ENCODE measurements around the gene SERHL2. TPM values are rescaled to one million over a fixed set of nuclear protein-coding genes. Genes with fewer than 3 reads are reported as not detected.

SERHL2 gene
- total and polyA plus RNA-seq, 2 experiments from 2014 or later = 1.5 to 2.1 TPM

DNA sequence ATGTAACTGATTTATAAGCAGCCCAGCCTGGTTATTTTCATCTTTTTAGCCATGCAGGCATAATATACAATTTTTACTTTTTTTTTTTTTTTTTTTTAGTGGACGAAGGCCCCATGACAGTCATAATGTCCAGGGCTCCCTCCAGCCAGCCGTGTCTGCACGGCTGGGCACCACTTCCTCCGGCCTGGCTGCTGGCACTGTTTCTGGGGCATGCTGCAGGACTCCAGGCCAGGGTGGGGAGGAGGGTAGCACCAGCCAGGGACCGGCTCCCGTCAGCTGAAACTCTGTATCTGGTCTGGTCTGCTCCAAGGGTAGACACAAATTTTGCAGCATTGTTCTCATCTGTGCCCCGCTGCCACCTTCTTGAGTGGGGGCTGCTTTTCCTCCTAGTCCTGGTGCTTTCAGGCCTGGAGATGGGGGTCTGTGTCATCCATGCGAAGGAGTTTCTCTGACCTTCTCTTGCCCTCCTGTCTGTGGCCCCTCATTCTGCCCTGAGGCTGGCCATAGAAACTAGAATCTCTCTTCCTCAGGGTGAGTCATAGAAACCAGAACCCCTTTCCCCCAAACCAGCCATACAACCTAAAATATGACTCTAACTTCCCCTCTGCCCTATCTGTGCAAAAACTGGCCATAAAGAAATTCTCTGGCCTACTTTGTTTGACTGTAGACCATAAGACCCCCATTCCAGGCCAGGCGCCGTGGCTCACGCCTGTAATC, 25.0 kb upstream of the SERHL2 start:
- DNase-seq (ENCODE audit: low spot score) = no peak
- Mint-ChIP-seq H3K9me3 (peaks cover 7% of the 10 kb centered on the region; the same call in 1 of the 3 replicates), H3K4me3 (no peak overlapping the region), H3K27ac (no peak overlapping the region), H3K27me3 (ENCODE audit: insufficient read depth, low read depth, poor library complexity) (peaks cover 14% of the 10 kb centered on the region), H3K4me1 (peaks cover 2% of the 10 kb centered on the region; the same call in 1 of the 3 replicates), H3K36me3 (ENCODE audit: low read depth) (no peaks in the 10 kb centered on the region; the same call in 2 of the 3 replicates)
- Histone ChIP-seq H2AFZ (no peak overlapping the region), H3K4me1 (ENCODE audit: insufficient read depth) (no peaks in the 10 kb centered on the region), H3K36me3 (ENCODE audit: insufficient read depth) (no peaks in the 10 kb centered on the region), H3F3A (replicated peaks; ENCODE audit: low read depth) (0 out of 2 replicates have a peak, but pooled peaks cover 6% of the 10 kb centered on the region), H3K79me2 (replicated peaks; ENCODE audit: insufficient read depth) (no peaks in the 10 kb centered on the region), H3K4me3 (no peak overlapping the region), H3K27ac (ENCODE audit: low read depth) (no peak overlapping the region), H4K20me1 (replicated peaks; ENCODE audit: insufficient read depth) (no peaks in the 10 kb centered on the region), H3K27me3 (ENCODE audit: insufficient read depth) (no peaks in the 10 kb centered on the region; the same call in 1 of the 2 replicates), H3K9me2 (ENCODE audit: insufficient read depth) (no peaks in the 10 kb centered on the region), H3K4me2 (no peak overlapping the region)
- TF ChIP-seq NANOG (IDR thresholded peaks at IDR 0.05; ENCODE audit: borderline replicate concordance) (no peak), CREB1 (CRISPR knock-in tag; IDR thresholded peaks at IDR 0.05; ENCODE audit: low read depth) (no peak), EZH2 (IDR thresholded peaks at IDR 0.05; ENCODE audit: low read depth, unreplicated experiment) (no peak), JUNB (IDR thresholded peaks at IDR 0.05; ENCODE audit: unreplicated experiment) (no peak), POLR2AphosphoS5 (IDR thresholded peaks at IDR 0.05; ENCODE audit: low read depth) (no peak), CTCF (conservative IDR thresholded peaks at IDR 0.05; ENCODE audit: low read depth in 2 of 2) (no peak), REST (IDR thresholded peaks at IDR 0.05; ENCODE audit: unreplicated experiment) (no peak), EZH2phosphoT487 (IDR thresholded peaks at IDR 0.05; ENCODE audit: unreplicated experiment) (no peak), ZNF114 (CRISPR knock-in tag; IDR thresholded peaks at IDR 0.05) (no peak)
- TF ChIP-seq, protein P1, sequence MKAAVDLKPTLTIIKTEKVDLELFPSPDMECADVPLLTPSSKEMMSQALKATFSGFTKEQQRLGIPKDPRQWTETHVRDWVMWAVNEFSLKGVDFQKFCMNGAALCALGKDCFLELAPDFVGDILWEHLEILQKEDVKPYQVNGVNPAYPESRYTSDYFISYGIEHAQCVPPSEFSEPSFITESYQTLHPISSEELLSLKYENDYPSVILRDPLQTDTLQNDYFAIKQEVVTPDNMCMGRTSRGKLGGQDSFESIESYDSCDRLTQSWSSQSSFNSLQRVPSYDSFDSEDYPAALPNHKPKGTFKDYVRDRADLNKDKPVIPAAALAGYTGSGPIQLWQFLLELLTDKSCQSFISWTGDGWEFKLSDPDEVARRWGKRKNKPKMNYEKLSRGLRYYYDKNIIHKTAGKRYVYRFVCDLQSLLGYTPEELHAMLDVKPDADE (IDR thresholded peaks at IDR 0.05) = no peak
- TF ChIP-seq, protein P2, sequence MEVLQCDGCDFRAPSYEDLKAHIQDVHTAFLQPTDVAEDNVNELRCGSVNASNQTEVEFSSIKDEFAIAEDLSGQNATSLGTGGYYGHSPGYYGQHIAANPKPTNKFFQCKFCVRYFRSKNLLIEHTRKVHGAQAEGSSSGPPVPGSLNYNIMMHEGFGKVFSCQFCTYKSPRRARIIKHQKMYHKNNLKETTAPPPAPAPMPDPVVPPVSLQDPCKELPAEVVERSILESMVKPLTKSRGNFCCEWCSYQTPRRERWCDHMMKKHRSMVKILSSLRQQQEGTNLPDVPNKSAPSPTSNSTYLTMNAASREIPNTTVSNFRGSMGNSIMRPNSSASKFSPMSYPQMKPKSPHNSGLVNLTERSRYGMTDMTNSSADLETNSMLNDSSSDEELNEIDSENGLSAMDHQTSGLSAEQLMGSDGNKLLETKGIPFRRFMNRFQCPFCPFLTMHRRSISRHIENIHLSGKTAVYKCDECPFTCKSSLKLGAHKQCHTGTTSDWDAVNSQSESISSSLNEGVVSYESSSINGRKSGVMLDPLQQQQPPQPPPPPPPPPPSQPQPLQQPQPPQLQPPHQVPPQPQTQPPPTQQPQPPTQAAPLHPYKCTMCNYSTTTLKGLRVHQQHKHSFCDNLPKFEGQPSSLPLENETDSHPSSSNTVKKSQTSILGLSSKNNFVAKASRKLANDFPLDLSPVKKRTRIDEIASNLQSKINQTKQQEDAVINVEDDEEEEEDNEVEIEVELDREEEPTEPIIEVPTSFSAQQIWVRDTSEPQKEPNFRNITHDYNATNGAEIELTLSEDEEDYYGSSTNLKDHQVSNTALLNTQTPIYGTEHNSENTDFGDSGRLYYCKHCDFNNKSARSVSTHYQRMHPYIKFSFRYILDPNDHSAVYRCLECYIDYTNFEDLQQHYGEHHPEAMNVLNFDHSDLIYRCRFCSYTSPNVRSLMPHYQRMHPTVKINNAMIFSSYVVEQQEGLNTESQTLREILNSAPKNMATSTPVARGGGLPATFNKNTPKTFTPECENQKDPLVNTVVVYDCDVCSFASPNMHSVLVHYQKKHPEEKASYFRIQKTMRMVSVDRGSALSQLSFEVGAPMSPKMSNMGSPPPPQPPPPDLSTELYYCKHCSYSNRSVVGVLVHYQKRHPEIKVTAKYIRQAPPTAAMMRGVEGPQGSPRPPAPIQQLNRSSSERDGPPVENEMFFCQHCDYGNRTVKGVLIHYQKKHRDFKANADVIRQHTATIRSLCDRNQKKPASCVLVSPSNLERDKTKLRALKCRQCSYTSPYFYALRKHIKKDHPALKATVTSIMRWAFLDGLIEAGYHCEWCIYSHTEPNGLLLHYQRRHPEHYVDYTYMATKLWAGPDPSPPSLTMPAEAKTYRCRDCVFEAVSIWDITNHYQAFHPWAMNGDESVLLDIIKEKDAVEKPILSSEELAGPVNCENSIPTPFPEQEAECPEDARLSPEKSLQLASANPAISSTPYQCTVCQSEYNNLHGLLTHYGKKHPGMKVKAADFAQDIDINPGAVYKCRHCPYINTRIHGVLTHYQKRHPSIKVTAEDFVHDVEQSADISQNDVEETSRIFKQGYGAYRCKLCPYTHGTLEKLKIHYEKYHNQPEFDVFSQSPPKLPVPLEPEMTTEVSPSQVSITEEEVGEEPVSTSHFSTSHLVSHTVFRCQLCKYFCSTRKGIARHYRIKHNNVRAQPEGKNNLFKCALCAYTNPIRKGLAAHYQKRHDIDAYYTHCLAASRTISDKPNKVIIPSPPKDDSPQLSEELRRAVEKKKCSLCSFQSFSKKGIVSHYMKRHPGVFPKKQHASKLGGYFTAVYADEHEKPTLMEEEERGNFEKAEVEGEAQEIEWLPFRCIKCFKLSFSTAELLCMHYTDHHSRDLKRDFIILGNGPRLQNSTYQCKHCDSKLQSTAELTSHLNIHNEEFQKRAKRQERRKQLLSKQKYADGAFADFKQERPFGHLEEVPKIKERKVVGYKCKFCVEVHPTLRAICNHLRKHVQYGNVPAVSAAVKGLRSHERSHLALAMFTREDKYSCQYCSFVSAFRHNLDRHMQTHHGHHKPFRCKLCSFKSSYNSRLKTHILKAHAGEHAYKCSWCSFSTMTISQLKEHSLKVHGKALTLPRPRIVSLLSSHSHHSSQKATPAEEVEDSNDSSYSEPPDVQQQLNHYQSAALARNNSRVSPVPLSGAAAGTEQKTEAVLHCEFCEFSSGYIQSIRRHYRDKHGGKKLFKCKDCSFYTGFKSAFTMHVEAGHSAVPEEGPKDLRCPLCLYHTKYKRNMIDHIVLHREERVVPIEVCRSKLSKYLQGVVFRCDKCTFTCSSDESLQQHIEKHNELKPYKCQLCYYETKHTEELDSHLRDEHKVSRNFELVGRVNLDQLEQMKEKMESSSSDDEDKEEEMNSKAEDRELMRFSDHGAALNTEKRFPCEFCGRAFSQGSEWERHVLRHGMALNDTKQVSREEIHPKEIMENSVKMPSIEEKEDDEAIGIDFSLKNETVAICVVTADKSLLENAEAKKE (CRISPR knock-in tag; IDR thresholded peaks at IDR 0.05) = no peak
- ATAC-seq = no peak

All from GM23338 (cell line).